Measurements from ENCODE around the gene DGKB. TPM values are rescaled to one million over a fixed set of nuclear protein-coding genes. Genes with fewer than 3 reads are reported as not detected.

The DGKB gene
- polyA plus RNA-seq, 1 of the 3 experiments (the other 2 are of a cell fraction), result 2.1 TPM

GRCh38 chr7:14850039-14850438 lies 52.5 kb downstream of the DGKB start (continued):
- TF ChIP-seq CTCF (IDR thresholded peaks at IDR 0.05) (no peak), RAD21 (IDR thresholded peaks at IDR 0.05; ENCODE audit: low read length) (no peak)

- Histone ChIP-seq H3K27me3 (ENCODE audit: insufficient read depth) (no peaks in the 10 kb centered on the region), H3K36me3 (replicated peaks in 1 of 2; ENCODE audit: control insufficient read depth in 1 of 2, insufficient read depth in 2 of 2, low read length in 1 of 2) (no peaks in the 10 kb centered on the region), H3K4me1 (ENCODE audit: control insufficient read depth in 1 of 2, insufficient read depth in 2 of 2, low read depth in 1 of 2, low read length in 1 of 2) (peaks cover 0 to 17% of the 10 kb centered on the region in 2 experiments; a peak in 1 of 4 replicates), H3K9me2 (no peaks in the 10 kb centered on the region), H2AFZ (ENCODE audit: low read depth) (no peak overlapping the region), H4K20me1 (ENCODE audit: insufficient read depth) (no peaks in the 10 kb centered on the region), H3K4me2 (no peak overlapping the region), H3K9me3 (no peaks in the 10 kb centered on the region), H3K4me3 (ENCODE audit: low read depth in 2 of 2, low read length in 1 of 2) (no peak overlapping the region), H3K79me2 (ENCODE audit: insufficient read depth) (no peaks in the 10 kb centered on the region; the same call in 1 of the 2 replicates), H3K9ac (no peak overlapping the region), H3F3A (replicated peaks; ENCODE audit: insufficient read depth) (peaks cover 16% of the 10 kb centered on the region), H3K27ac (ENCODE audit: low read depth in 2 of 2, low read length in 1 of 2) (no peak overlapping the region)
- TF ChIP-seq POLR2AphosphoS5 (IDR thresholded peaks at IDR 0.05; ENCODE audit: low read depth, low read length) (no peak), EZH2phosphoT487 (IDR thresholded peaks at IDR 0.05; ENCODE audit: borderline replicate concordance, low read depth) (no peak), ELF1 (IDR thresholded peaks at IDR 0.05) (no peak), FOSL2 (IDR thresholded peaks at IDR 0.05; ENCODE audit: borderline replicate concordance, low read depth) (no peak), CTCF (IDR thresholded peaks at IDR 0.05) (no peak), MEF2A (IDR thresholded peaks at IDR 0.05; ENCODE audit: borderline replicate concordance, low read depth) (no peak), JUND (IDR thresholded peaks at IDR 0.05) (no peak), FOXM1 (IDR thresholded peaks at IDR 0.05; ENCODE audit: low read depth) (no peak), USF1 (IDR thresholded peaks at IDR 0.05; ENCODE audit: borderline replicate concordance, low read depth) (no peak)
- ChIA-PET CTCF (no interaction called here), POLR2A (no interaction called here)
- WGBS (ENCODE audit: low lambda C conversion rate), result 84% methylated on average over 4 of the region's 4 CpGs
- DNase-seq, result no peak
Measured at GRCh38 chr7:14846405-14846804, 56.1 kb downstream of the DGKB start.

- H3K27me3 ChIP-seq (ENCODE audit: insufficient read depth), result no peaks in the 10 kb centered on the region
- no peaks in the 10 kb centered on the region for H3K79me2 ChIP-seq (ENCODE audit: insufficient read depth)
- H2AFZ ChIP-seq (ENCODE audit: low read depth), result no peak overlapping the region
- no peaks in the 10 kb centered on the region for H4K20me1 ChIP-seq (ENCODE audit: insufficient read depth)
- CTCF ChIA-PET, result no interaction called here
- H3K36me3 ChIP-seq (replicated peaks in 1 of 2; ENCODE audit: control insufficient read depth in 1 of 2, insufficient read depth in 2 of 2, low read length in 1 of 2), result no peaks in the 10 kb centered on the region
- H3F3A ChIP-seq (replicated peaks; ENCODE audit: insufficient read depth), result peaks cover 23% of the 10 kb centered on the region
- 91% methylated on average over 1 of the region's 1 CpG for WGBS (ENCODE audit: low lambda C conversion rate)
- H3K27ac ChIP-seq (ENCODE audit: low read depth in 2 of 2, low read length in 1 of 2), result no peak overlapping the region
- no peak overlapping the region for H3K9ac ChIP-seq
- H3K4me1 ChIP-seq (ENCODE audit: control insufficient read depth in 1 of 2, insufficient read depth in 2 of 2, low read depth in 1 of 2, low read length in 1 of 2), result peaks cover 0 to 26% of the 10 kb centered on the region in 2 experiments; a peak in 3 of 4 replicates
- no peak for DNase-seq
- no peaks in the 10 kb centered on the region for H3K9me3 ChIP-seq
- no peak overlapping the region for H3K4me3 ChIP-seq (ENCODE audit: low read depth in 2 of 2, low read length in 1 of 2)
- H3K4me2 ChIP-seq, result no peak overlapping the region
- POLR2A ChIA-PET, result no interaction called here
- no peaks in the 10 kb centered on the region for H3K9me2 ChIP-seq
- no peak for TF ChIP-seq JUND (IDR thresholded peaks at IDR 0.05)
- TF ChIP-seq NFIC (IDR thresholded peaks at IDR 0.05; ENCODE audit: borderline replicate concordance), result no peak
- TF ChIP-seq FOSL2 (IDR thresholded peaks at IDR 0.05; ENCODE audit: borderline replicate concordance, low read depth), result no peak
- TF ChIP-seq CTCF (IDR thresholded peaks at IDR 0.05), result no peak
- TF ChIP-seq RXRA (IDR thresholded peaks at IDR 0.05; ENCODE audit: borderline replicate concordance, low read depth), result no peak
- TF ChIP-seq POLR2AphosphoS5 (IDR thresholded peaks at IDR 0.05; ENCODE audit: low read depth, low read length), result no peak
- TF ChIP-seq TAF1 (IDR thresholded peaks at IDR 0.05; ENCODE audit: borderline replicate concordance, low read depth, low read length), result no peak
- no peak for TF ChIP-seq CHD2 (IDR thresholded peaks at IDR 0.05; ENCODE audit: low read length, partially characterized antibody)
- TF ChIP-seq RAD21 (IDR thresholded peaks at IDR 0.05; ENCODE audit: low read length), result no peak
- no peak for TF ChIP-seq FOXJ3 (CRISPR knock-in tag; IDR thresholded peaks at IDR 0.05)
Measured at GRCh38 chr7:14843755-14844154, 58.8 kb downstream of the DGKB start.

Measured in SK-N-SH (cell line).